HCT116 (cell line): ENCODE data around the gene ACSS3. TPM values are rescaled to one million over a fixed set of nuclear protein-coding genes. Genes with fewer than 3 reads are reported as not detected.

Experiments used
- ATAC-seq: fragments of 200-7000 bp; cut with Tn5 transposase; 2 replicates; pipeline ENCODE4 v1.9.1; 2020; ENCODE audit warnings: mild to moderate bottlenecking, moderate library complexity
- BruUV-seq: library from RNA; stranded (reverse); fragments of 400-500 nt; replicated peaks from 2 replicates; lab custom pipeline; 2021; lab: Mats Ljungman, UMichigan
- CTCF ChIA-PET: fragments of 300-600 bp; sonication (Branson Sonifier 250); formaldehyde crosslinking; loops from one replicate; lab custom pipeline; 2021; ENCODE audit warnings: antibody characterized with exemption; lab: Charles Lee
- POLR2A ChIA-PET: fragments of 300-600, 350-600 bp; sonication (Branson Sonifier 250); formaldehyde crosslinking; loops from one replicate; lab custom pipeline; 2021; ENCODE audit warnings: antibody characterized with exemption; lab: Charles Lee
- RAD21 ChIA-PET, 2 experiments: fragments of 300-600 bp; sonication (Branson Sonifier 250); formaldehyde crosslinking; loops; one replicate each; lab custom pipeline; 2023; ENCODE audit warnings: low total read pairs in 2 of 2; ENCODE audit not compliant: uncharacterized antibody in 2 of 2, unreplicated experiment in 2 of 2, low non-redundant PET in 1 of 2; lab: Charles Lee
- DNase-seq: peaks from one replicate; pipeline ENCODE4 v3.0.0-alpha.2; 2010; ENCODE audit warnings: low read depth, low spot score
- H2AFZ ChIP-seq: fragments of 200-600 bp; shearing (Covaris generic), sonication (generic); 2 replicates; pipeline ENCODE4 v1.6.1; 2017; ENCODE audit warnings: low read depth, mixed run types, mixed read lengths, antibody characterized with exemption, low read length; ENCODE audit not compliant: poor library complexity, severe bottlenecking
- H3K27ac ChIP-seq: 2 replicates; pipeline ENCODE4 v1.5.1; 2012; ENCODE audit warnings: low read depth, low read length
- H3K27me3 ChIP-seq: fragments of 200-600 bp; sonication (generic); 2 replicates; pipeline ENCODE4 v1.6.1; 2016; ENCODE audit warnings: mixed run types, low read length, mixed read lengths; ENCODE audit not compliant: insufficient read depth
- H3K36me3 ChIP-seq, 2 experiments: fragments of 200-500 bp in 1 of 2; fragments of 200-600 bp in 1 of 2; sonication (Bioruptor generic) in 1 of 2; sonication (generic) in 1 of 2; 2 replicates each; pipeline versions ENCODE4 v1.5.1 to v1.6.1; 2014 to 2016; ENCODE audit warnings: low read length in 2 of 2, inconsistent platforms in 1 of 2, mixed read lengths in 1 of 2, mixed run types in 1 of 2; ENCODE audit not compliant: insufficient read depth in 2 of 2, control insufficient read depth in 1 of 2
- H3K4me1 ChIP-seq, 2 experiments: fragments of 200-600 bp in 1 of 2; sonication (generic) in 1 of 2; 2 replicates each; pipeline versions ENCODE4 v1.5.1 to v1.6.1; 2012 to 2017; ENCODE audit warnings: low read length in 2 of 2, inconsistent platforms in 1 of 2, mild to moderate bottlenecking in 1 of 2, mixed read lengths in 1 of 2, mixed run types in 1 of 2, moderate library complexity in 1 of 2; ENCODE audit not compliant: insufficient read depth in 2 of 2, control insufficient read depth in 1 of 2
- H3K4me2 ChIP-seq: fragments of 200-600 bp; sonication (generic); 2 replicates; pipeline ENCODE4 v1.6.1; 2017; ENCODE audit warnings: mixed run types, low read length, mixed read lengths
- H3K4me3 ChIP-seq, 2 experiments: fragments of 200-600 bp in 1 of 2; sonication (generic) in 1 of 2; replicated peaks in 1 of 2; 2 replicates each; pipeline ENCODE4 v1.5.1; 2011 to 2016; ENCODE audit warnings: low read length in 2 of 2, control low read depth in 1 of 2, low read depth in 1 of 2, mild to moderate bottlenecking in 1 of 2, mixed read lengths in 1 of 2, mixed run types in 1 of 2
- H3K79me2 ChIP-seq: fragments of 200-600 bp; sonication (generic); 2 replicates; pipeline ENCODE4 v1.6.1; 2017; ENCODE audit warnings: mild to moderate bottlenecking, mixed run types, low read length, moderate library complexity, mixed read lengths; ENCODE audit not compliant: insufficient read depth
- H3K9ac ChIP-seq: fragments of 200-600 bp; sonication (generic); 2 replicates; pipeline ENCODE4 v1.6.1; 2016; ENCODE audit warnings: low read length, mixed read lengths
- H3K9me2 ChIP-seq: fragments of 200-600 bp; sonication (generic), shearing (Covaris generic); 2 replicates; pipeline ENCODE4 v1.6.1; 2017; ENCODE audit warnings: mixed run types, mild to moderate bottlenecking, moderate library complexity; ENCODE audit not compliant: insufficient read depth
- H3K9me3 ChIP-seq, 2 experiments: fragments of 200-500 bp in 1 of 2; fragments of 200-600 bp in 1 of 2; sonication (Bioruptor generic) in 1 of 2; sonication (generic) in 1 of 2; 2 replicates each; pipeline ENCODE4 v1.6.1; 2014 to 2017; ENCODE audit warnings: low read length in 2 of 2, mixed read lengths in 2 of 2, inconsistent platforms in 1 of 2, low read depth in 1 of 2, mild to moderate bottlenecking in 1 of 2, mixed run types in 1 of 2, moderate library complexity in 1 of 2; ENCODE audit not compliant: control insufficient read depth in 1 of 2, insufficient read depth in 1 of 2
- H4K20me1 ChIP-seq: fragments of 200-600 bp; sonication (generic), shearing (Covaris generic); 2 replicates; pipeline ENCODE4 v1.6.1; 2017; ENCODE audit warnings: mixed run types, mild to moderate bottlenecking, moderate library complexity; ENCODE audit not compliant: insufficient read depth
- ATF3 ChIP-seq: IDR thresholded peaks from 2 replicates; pipeline ENCODE4 v1.6.1; 2012
- CBX3 ChIP-seq: IDR thresholded peaks from 2 replicates; pipeline ENCODE4 v1.6.1; 2012; ENCODE audit warnings: low read depth
- EZH2 ChIP-seq: fragments of 200-600 bp; sonication (generic); IDR thresholded peaks from 2 replicates; pipeline ENCODE4 v1.6.1; 2017; ENCODE audit warnings: antibody characterized with exemption, mixed run types
- EZH2phosphoT487 ChIP-seq: fragments of 200-600 bp; IDR thresholded peaks from 2 replicates; pipeline ENCODE4 v1.6.1; 2018; ENCODE audit warnings: antibody characterized with exemption, borderline replicate concordance
- FOSL1 ChIP-seq: IDR thresholded peaks from 2 replicates; pipeline ENCODE4 v1.6.1; 2012; ENCODE audit warnings: low read depth
- JUND ChIP-seq: IDR thresholded peaks from 2 replicates; pipeline ENCODE4 v1.6.1; 2012
- POLR2A ChIP-seq: IDR thresholded peaks from 2 replicates; pipeline ENCODE4 v1.7.0; 2011; ENCODE audit warnings: borderline replicate concordance; ENCODE audit not compliant: insufficient read depth, insufficient read length; ENCODE audit errors: extremely low read depth
- POLR2AphosphoS5 ChIP-seq: IDR thresholded peaks from 2 replicates; pipeline ENCODE4 v1.6.1; 2011; ENCODE audit warnings: mild to moderate bottlenecking, low read depth, low read length, moderate library complexity
- RAD21 ChIP-seq: IDR thresholded peaks from 2 replicates; pipeline ENCODE4 v1.6.1; 2012; ENCODE audit warnings: low read depth, mild to moderate bottlenecking
- SIN3A ChIP-seq: IDR thresholded peaks from 2 replicates; pipeline ENCODE4 v1.6.1; 2012; ENCODE audit warnings: low read depth
- SP1 ChIP-seq: IDR thresholded peaks from 2 replicates; pipeline ENCODE4 v1.6.1; 2012; ENCODE audit warnings: low read depth
- SRF ChIP-seq: IDR thresholded peaks from 2 replicates; pipeline ENCODE4 v1.6.1; 2012; ENCODE audit warnings: low read depth
- TCF7L2 ChIP-seq: IDR thresholded peaks from 2 replicates; pipeline ENCODE4 v1.7.0; 2011; ENCODE audit warnings: borderline replicate concordance, inconsistent platforms; ENCODE audit not compliant: insufficient read depth, insufficient read length; ENCODE audit errors: extremely low read depth
- YY1 ChIP-seq: IDR thresholded peaks from 2 replicates; pipeline ENCODE4 v1.6.1; 2011; ENCODE audit warnings: low read length, low read depth, moderate library complexity, mild to moderate bottlenecking; ENCODE audit not compliant: insufficient replicate concordance; ENCODE audit errors: extremely low read depth
- ZBTB33 ChIP-seq: IDR thresholded peaks from 2 replicates; pipeline ENCODE4 v1.6.1; 2011; ENCODE audit warnings: mild to moderate bottlenecking, low read length, moderate library complexity; ENCODE audit not compliant: insufficient replicate concordance; ENCODE audit errors: extremely low read depth
- ZFX ChIP-seq: fragments of 450-650 bp; IDR thresholded peaks from 2 replicates; pipeline ENCODE4 v1.6.1; 2017
- intact Hi-C: fragments of 100-400 bp; cut with micrococcal nuclease; formaldehyde crosslinking; loops from 2 replicates; pipeline ENCODE4 v1.10.0; 2022
- total RNA-seq: library from RNA; stranded (reverse); gene quantifications from one replicate; pipeline ENCODE4 v1.2.1, GENCODE V29; 2021; ENCODE audit not compliant: unreplicated experiment
- TF ChIP-seq, protein P1 (sequence below): IDR thresholded peaks from 2 replicates; pipeline ENCODE4 v1.6.1; 2012

ACSS3 gene
- total RNA-seq, 1 experiment from 2014 or later, result 0.30 TPM

GRCh38 chr12:81034926-81035325, 43.0 kb upstream of the ACSS3 start:
- H3K4me1 ChIP-seq, result no peaks in the 10 kb centered on the region
- no peak overlapping the region for H2AFZ ChIP-seq
- no peaks in the 10 kb centered on the region for H3K9me3 ChIP-seq
- intact Hi-C loops, result no loop called here
- no peak for ATAC-seq
- TF ChIP-seq CBX3 (no peak), EZH2phosphoT487 (no peak), RAD21 (no peak), YY1 (no peak), TCF7L2 (no peak), FOSL1 (no peak), POLR2AphosphoS5 (no peak), SIN3A (no peak), SRF (no peak), ZFX (no peak), ATF3 (no peak), EZH2 (no peak), ZBTB33 (no peak), JUND (no peak), SP1 (no peak), POLR2A (no peak)
- TF ChIP-seq, protein P1, sequence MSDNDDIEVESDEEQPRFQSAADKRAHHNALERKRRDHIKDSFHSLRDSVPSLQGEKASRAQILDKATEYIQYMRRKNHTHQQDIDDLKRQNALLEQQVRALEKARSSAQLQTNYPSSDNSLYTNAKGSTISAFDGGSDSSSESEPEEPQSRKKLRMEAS, result no peak
- TF ChIP-seq, all 23 proteins: peak for 0
- H3K9ac ChIP-seq, result no peak overlapping the region
- no peak for DNase-seq
- CTCF ChIA-PET, result no interaction called here
- POLR2A ChIA-PET, result no interaction called here
- no peaks in the 10 kb centered on the region for H4K20me1 ChIP-seq
- H3K27me3 ChIP-seq, result no peaks in the 10 kb centered on the region
- no peak overlapping the region for H3K4me2 ChIP-seq
- BruUV-seq, result no TSS peak
- RAD21 ChIA-PET, result no interaction called here
- H3K9me2 ChIP-seq, result no peaks in the 10 kb centered on the region
- no peaks in the 10 kb centered on the region for H3K79me2 ChIP-seq
- no peaks in the 10 kb centered on the region for H3K36me3 ChIP-seq
- H3K4me3 ChIP-seq, result no peak overlapping the region
- H3K27ac ChIP-seq, result no peak overlapping the region
